Measurements from ENCODE around the gene B3GNT5.

B3GNT5 gene

DNA sequence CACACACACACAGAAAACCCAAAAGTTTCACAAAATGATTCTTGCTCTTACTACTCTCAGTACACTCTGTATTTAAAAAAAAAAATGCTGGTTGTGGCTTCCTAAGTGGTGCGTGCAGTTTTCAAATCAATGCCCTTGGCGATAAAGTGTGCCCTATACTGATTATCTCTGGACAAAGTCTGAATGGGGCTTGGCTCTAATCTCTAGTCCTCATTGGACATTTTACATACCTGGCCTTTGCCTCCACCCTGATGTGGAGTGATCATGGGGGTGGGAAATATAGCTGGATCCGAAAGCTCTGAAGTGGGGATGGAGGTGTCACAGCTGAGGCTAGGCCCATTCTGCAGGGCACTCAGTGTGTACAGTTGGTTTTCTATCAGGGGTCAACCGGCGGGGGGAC, 14.1 kb downstream of the B3GNT5 start:
- DNase-seq: no peak

DNA sequence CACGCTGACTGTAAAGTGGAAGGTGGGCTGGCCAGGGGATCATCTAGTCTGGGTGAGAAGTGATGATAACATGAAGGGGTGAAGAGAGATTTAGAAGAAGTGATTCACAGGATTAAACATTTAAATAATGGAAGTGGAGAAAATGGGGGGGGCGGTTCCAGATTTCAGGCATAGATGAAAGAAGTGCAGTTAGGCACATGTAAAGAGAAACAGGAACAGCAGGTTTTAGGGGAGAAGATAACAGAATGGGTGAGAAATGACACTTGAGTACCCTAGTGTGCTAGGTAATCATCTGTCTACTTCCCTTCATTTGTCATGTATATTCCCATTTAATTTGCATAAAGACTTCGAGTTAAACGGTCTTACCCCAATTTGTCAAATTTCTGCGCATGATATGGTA, 15.3 kb downstream of the B3GNT5 start:
- no peak for DNase-seq

DNA sequence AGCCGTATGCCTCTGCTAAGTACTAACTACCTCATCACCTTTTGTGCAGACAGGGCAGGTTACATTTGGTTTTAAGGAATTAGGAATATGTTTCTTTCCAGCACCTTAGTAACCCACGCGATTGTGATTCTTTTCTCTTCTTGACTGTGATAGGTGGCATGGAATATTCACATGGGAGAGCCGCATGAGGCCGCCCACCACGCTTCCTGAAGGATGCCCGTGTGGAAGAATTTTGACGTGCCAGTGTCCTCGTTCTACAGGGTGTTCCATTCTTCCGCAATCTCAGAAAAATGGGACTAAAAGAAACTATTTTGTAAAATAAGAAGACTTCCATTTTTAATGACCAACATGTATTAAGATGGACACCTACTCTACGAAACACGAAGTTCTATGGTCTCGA, 16.3 kb downstream of the B3GNT5 start:
- DNase-seq: no peak

DNA sequence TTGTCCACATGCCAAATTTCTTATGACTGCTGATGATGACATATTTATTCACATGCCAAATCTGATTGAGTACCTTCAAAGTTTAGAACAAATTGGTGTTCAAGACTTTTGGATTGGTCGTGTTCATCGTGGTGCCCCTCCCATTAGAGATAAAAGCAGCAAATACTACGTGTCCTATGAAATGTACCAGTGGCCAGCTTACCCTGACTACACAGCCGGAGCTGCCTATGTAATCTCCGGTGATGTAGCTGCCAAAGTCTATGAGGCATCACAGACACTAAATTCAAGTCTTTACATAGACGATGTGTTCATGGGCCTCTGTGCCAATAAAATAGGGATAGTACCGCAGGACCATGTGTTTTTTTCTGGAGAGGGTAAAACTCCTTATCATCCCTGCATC, 17.3 kb downstream of the B3GNT5 start:
- DNase-seq: no peak

DNA sequence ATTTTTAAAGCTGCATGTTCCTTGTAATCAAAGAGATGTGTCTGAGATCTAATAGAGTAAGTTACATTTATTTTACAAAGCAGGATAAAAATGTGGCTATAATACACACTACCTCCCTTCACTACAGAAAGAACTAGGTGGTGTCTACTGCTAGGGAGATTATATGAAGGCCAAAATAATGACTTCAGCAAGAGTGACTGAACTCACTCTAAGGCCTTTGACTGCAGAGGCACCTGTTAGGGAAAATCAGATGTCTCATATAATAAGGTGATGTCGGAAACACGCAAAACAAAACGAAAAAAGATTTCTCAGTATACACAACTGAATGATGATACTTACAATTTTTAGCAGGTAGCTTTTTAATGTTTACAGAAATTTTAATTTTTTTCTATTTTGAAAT, 19.1 kb downstream of the B3GNT5 start:
- DNase-seq: no peak

DNA sequence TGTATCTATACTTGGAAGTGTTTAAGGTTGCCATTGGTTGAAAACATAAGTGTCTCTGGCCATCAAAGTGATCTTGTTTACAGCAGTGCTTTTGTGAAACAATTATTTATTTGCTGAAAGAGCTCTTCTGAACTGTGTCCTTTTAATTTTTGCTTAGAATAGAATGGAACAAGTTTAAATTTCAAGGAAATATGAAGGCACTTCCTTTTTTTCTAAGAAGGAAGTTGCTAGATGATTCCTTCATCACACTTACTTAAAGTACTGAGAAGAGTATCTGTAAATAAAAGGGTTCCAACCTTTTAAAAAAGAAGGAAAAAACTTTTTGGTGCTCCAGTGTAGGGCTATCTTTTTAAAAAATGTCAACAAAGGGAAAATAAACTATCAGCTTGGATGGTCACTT, 19.7 kb downstream of the B3GNT5 start:
- no peak for DNase-seq

DNA sequence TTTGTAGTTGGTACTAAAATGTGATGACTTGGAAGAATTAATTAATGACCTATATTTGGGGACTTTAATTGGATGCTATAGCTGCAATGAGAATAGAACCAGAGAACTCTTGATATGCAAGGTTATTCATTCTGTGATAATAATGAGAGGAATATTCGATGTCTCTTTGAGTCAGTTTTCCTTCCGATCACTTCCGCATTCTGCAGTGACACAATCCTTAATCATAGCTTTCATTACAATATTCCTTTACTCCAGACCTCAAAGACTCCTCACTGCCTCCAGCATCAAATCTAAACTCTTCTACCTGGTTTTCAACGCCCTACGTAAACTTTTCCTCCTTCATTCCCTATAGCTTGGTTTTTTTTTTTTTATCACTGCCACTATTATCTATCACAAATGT, 21.6 kb downstream of the B3GNT5 start:
- no peak for DNase-seq

DNA sequence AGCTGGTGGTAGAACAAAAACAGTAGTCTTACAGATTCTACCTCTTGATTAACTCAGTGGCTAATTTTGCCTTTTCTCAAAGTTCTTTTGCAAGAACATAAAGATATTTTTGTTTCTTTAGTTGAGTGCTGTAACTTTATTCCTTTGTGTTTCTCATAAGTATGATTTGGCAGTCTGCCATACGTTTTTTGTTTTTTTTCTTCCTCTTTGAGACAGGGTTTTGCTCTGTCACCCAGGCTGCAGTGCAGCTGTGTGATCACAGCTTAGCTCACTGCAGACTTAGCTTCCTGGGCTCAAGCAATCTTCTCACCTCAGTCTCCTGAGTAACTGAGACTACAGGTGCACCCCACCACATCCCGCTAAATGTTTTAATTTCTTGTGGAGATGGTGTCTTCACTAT, 22.4 kb downstream of the B3GNT5 start:
- DNase-seq: no peak

DNA sequence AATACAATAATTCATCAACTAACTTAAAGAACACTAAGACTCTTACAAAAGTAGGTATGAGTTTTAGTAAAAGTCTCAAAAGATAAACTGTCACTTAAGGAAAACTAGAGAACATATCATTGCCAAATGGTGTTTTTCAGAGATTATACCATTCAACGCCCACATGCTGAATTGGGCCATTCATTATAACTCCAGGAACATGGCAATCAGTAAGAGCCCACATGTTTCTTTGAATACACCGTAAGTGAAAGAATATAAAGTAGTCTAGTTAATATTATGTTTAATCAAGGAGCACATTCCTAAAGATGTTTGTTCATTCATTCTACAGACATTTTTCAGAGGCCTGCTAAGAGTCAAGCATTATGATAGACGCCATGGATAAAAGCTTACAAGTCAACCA, 22.9 kb downstream of the B3GNT5 start:
- no peak for DNase-seq

DNA sequence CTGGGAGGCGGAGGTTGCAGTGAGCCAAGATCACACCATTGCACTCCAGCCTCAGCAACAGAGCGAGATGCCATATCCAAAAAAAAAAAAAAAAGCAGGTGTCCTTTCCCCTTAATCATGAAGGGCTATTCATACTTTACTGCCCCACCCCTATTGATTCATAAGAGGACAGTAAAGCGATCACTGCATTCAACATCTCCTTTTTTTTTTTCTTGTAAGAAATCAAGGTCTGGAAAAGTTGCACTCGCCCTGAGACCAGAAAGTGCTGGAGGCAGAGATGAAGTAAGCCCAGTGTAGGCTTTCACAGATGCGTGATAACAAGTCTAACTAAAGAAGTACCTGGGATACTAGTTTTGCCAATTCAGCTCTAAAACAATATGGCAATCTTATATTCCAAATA, 24.2 kb downstream of the B3GNT5 start:
- DNase-seq: no peak

DNA sequence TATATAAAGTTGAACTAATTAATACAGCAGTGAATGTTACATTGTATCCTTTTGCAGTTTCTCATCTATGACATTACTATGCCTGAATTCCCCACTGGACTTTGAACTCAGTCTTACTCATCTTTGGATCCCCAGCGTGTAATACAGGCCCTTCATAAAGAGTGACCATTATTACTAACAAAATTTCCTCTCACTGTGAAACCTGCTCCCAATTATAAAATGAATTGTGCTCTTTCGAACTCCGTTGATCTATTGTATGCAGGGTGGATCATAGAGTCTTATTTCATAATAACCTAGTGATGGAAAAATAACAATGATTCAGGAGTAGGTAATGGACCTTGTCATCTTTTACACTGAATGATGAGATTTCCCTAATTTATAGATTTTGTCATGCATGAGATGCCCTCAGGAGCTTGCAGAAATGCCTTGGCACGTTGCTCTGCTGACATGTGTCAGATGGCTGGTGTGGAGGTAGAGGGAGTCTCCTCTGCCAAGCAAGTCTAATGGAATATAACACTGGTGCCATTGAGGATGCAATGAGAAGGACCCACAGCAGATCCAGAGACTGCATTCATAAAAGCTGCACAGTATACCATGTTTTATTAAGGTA, 25.5 kb downstream of the B3GNT5 start:
- no peak for DNase-seq

DNA sequence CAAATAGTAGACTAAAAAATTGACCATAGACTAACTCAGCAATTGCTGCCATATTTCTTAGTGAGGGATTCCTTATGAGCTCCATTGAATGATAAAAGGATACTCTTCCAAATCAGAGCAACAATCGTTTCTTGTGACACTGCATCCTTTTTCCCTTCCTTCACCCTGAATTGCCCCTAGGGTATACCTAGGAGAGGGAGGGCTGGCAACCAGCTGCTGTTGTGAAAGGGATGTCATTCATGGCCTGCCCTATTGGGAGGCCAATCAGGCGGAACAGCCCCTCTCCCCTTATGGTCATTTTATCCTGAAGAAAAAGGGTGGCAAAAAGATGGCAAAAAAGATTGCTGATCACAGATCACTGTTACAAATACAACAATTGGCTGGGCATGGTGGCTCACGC, 26.3 kb downstream of the B3GNT5 start:
- no peak for DNase-seq

DNA sequence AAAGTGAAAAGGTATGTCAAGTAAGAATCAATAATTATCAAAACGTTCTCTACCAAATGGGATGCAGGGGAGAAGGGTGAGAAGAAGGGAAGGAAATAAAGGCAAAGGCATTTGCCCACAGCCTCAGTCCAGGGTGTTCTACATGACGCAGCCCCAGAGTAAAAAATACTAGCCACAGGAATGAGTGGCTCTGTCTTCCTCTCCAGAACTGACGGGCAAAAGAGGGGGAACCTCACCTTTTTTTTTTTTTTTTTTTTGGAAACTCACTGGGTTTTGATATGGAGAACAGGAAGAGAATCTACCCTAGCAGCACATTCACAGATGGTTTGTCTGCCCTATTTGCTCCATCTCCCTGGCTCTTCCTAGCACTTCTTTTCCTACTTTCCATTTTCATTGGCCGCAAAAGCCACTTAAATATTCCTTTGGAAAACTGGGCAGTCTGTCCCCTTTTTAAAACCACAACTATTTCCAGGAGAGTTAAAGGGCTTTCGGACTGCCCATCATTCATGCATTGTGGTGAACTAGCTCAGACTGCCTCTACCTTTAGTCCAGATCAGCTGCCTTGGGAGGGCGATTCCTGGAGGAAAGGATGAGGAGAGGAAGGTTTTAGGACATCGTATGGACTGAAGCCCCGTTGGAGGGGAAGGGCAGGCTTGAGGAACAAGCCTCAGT, 28.2 kb downstream of the B3GNT5 start:
- no peak for DNase-seq

DNA sequence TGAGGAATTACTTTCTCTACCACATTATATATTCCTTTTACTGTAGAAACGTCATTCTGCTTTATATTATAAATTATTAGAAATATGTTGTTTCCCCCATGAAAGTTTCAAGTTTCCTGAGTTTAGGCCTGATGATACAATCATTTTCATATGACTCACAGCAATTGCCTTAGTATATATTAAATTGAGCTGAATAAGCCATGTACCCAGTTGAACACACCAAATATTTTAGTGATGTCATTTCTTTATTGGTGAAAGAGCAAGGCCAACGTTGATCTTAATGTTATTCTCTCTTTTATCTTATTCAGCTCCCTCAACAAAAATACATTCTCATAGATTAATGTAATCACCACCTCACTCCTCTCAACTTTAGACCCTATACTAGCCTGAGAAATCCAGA, 30.8 kb downstream of the B3GNT5 start:
- DNase-seq: no peak

DNA sequence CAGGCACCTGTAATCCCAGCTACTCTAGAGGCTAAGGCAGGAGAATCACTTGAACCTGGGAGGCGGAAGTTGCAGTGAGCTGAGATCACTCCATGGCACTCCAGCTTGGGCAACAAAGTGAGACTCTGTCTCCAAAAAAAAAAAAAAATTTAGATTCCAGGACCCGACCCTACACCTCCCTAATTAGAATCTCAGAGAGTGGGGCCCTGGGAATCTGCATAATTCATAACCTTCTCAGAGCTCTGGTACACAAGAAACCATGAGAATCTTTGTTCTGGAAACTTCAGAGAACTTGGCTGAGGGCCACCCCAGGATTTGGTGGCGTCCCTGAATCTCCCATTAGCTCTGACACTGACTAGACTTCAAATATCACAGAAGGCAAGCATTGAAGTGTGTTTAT, 31.5 kb downstream of the B3GNT5 start:
- DNase-seq: no peak

DNA sequence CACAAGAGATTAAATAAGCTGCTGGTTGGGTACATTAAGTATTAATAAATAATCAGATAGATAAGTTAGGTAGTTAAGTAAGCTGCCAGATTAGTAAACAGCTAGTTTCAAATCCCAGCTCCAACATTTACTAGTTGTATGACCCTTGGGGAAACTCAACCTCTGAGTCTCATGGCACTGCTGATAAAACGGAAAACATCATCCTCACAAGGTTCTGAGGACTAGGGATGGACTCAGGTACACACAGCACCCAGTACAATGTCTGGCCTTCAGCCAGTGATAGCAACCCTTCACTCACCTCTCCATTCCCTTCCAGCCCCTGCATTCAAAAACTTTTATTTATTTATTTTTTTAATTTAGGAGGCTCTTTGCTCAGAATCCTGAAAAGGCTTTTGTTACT, 32.3 kb downstream of the B3GNT5 start:
- no peak for DNase-seq

DNA sequence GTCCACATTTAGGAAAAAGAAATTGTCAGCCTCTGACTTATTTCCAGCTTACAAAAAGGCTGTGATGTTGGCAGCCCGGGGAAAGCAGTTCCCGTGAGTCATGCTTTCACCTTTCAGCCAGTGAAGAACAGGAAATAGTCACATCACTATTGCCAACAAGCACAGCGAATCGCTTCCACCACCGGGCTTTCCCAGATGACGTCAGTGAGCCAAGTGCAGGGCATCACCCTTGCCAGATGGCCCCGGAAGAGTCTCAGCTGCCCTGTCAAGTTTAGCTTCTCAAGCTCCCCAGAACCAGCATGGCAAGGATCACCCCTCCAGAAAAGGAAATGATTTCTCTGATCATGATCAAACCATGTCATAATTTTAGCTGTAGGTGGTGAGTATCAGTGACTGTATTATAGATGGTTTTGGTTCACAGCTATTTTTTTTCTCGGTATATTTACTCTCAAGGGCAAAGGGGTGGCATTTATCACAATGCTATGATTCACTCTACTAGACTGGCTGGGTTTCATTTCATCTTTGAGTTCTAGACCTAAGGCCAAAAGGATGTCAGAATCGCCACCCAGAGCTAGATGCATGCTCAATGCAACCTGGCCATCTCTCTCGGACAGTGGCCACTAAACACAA, 32.9 kb downstream of the B3GNT5 start:
- peak; percentile 92 for DNase-seq

DNA sequence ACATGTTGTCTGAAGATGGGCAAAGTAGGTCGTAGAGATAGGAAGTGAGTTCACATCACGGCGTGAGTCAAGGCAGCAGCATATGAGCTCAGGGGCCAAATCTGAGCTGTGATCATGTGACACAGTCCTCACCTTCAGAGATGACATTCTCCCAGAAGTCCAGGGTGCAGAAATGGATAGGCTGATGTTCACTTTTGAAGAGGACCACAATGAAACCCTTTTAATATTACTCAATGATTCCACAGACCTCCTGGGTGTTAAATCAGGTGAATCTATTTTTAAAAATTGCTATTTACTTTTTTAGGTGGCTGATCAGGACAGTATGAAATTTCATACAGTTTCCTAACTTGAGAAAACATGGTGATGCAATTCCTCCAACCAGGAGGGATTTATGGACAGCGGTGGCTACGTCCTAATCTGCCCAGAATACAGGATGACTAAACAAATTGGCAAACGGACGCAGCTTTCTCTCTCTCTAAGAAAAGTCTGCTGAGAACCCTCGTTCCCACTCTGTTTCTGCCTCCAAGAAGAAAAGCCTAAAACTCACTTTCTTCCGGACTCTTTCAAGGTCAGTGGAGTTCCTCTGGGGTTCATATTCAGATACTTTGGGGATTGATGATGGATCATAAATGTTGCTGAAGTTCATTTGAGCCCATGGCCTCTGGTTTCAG, 34.4 kb downstream of the B3GNT5 start:
- no peak for DNase-seq

DNA sequence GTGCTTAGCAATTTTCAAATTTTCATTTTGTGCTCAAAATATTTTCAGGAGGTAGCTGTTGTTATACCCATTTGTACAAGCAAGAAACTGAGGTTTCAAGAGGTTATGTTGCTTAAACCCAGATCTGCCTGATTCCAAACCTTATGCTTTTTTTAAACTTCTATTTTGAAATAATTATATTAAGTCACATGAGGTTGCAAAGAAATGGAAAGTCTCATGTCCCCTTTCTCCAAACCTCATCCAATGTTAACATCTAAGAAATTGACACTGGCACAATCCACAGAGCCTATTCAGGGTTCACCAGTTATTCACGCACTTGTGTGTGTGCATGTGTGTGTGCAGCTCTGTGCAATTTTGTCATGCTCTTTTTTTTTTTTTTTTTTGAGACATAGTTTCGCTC, 35.1 kb downstream of the B3GNT5 start:
- no peak for DNase-seq

DNA sequence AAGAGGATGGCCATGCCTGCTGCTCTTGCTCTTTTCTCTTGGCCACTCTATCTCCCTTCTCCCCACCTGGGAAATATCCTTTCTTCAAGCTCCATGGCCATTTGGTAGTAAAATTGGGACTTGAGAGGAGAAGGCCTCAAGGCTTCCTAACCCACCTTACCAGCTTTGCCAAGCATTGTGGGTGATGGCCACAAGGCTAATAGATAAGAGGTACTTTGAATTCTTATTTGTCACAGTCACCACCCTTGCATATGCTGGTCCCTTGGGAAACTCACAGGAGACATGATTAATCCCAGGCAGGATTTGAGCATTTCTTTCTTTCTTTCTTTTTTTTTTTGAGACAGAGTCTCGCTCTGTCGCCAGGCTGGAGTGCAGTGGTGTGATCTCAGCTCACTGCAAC, 37.2 kb downstream of the B3GNT5 start:
- DNase-seq: no peak

DNA sequence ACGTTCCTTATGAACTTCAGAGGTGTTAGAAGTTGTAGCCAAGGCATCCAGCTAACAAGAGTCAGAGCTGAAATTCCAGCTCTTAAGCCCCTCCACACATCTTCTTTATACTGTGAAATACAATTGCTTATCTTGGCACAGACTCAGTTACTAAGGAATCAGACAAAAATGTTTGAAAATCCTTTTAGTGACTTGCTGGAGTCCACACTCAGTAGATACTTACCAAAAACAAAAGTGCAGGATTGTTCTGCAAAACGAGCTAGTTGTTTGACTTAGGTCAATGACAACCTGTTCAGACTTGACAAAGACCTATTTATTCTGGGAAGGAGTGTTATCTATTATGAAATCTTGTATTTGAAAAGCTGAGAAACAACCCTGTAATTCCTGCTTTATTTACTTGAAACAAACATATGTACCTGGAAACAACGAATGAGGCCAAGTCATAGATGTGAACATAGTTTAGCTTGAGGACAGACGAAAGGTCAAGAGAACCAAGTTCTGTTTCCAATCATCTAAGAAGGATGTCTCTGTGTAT, 38.5 kb downstream of the B3GNT5 start:
- no peak for DNase-seq

DNA sequence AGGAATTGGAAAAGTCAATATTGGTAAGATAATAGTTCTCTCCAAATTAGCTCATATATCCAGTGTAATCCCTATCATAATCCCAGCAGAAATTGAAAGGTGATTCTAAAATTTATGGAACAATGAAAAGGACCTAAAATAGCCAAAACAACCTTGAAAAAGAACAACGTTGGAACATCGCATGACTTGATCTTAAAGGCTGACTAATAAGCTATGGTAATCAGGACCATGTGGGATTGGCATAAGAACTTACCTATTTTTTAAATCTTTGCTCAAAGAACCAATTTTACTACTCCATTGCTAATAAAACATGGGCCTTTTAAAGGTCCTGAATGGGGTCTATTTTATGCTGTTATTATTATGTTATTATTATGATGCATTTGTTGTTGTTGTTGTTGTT, 40.9 kb downstream of the B3GNT5 start:
- DNase-seq: no peak

DNA sequence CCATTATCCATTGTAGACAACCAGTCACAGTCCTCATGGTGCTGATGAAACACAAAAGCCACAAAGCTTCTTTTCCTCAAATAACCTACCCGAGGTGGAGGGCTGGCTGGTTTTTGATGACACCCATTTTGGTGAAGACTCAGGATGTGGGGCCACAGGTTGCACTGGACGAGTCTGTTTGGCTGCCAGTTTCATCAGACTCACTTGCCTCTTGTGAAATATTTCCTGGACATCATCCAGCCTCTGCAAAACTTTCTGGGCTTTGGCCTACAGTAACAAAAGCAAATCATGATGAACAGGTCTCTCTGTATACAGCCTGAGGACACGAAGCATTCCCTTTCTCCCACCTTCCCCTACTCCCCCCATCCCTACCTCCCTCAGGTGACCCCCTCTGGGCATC, 42.2 kb downstream of the B3GNT5 start:
- no peak for DNase-seq

DNA sequence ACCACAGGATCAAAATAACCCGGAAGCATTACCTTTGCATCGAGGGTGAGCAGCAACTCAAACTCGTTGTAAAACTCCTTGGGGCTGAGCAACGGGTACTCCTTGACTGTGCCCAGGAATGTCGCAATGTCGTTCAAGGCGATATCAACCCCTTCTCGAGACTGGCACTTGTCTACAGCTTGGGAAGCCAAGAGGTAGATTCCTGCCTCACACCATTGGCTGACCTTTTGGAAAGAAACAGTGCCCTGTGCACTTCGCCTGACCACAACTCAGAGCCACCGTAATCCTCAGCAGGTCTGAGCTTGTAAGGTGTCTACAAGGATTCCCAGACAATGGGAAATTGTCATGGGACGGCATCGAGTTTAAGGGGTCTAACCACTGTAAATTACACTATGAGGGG, 43.9 kb downstream of the B3GNT5 start:
- no peak for DNase-seq

Data from central memory CD4-positive, alpha-beta T cell (primary cell).